Hematopoietic multipotent progenitor cell treated with erythropoietin and hydrocortisone succinate and interleukin-3 and kit ligand, for 8 days (in vitro differentiated cells): Measurements from ENCODE around the gene SUB1.
"Not testable (repeated sequence)": the region's sequence is repeated elsewhere in the genome, so short reads cannot be mapped to it uniquely, and the experiment has no call there.

Experiments used
- DNase-seq: peaks from one replicate; pipeline ENCODE4 v3.0.0-alpha.2; 2015

Gene SUB1

DNA sequence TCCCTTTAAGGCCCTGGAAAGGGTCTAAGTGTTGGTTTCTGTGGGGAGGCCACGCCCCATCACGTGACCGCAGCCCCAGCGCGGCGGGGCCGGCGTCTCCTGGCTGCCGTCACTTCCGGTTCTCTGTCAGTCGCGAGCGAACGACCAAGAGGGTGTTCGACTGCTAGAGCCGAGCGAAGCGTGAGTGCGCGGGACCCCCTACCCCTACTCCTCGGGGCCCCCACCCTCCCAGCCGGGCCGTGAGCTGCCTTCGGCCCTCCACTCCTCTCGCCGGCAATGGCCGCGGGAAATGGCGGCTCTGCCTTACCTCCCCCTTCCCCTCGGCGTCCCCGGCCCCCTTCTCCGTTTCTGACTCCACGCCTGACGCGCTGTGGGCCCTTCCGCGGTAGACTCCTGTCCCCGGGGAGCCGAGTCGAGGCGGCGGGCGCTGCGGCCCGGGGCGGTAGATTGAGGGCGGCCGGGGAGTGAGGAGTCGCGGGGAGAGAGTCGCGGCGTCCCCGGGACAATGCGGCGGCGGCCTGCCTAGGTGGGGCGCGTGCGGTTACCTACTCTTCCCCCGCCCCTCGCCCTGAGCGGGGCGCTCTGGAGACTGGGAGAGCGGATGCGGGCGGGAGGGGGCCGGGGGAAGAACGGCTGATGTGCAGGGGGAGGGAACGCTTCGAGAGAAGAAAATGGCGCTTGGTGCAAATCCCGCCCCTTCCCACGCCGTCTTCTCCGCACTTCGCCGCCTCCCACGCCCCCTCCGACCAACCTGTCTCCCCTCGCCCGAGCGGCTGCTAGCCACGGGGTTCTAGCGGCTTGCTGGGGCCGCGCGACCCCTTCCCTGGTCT, at the start of gene SUB1:
SUB1 (plus strand) TSS at position 112 of the 830 bp plus-strand sequence. CDS start 2,956 bp downstream, outside the sequence.
- DNase-seq, result peak; percentile 95

DNA sequence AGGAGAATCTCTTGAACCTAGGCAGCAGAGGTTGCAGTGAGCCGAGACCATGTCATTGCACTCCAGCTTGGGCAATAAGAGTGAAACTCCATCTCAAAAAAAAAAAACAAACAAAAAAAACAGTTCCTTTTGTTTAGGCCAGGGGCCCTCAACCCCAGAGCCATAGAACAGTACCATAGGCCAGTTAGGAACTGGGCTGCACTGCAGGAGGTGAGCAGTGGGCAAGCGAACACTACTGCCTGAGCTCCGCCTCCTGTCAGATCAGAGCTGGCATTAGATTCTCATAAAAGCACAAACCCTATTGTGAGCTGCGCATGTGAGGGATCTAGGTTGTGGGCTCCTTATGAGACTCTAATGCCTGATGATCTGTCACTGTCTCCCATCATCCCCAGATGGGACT, 49.1 kb upstream of the SUB1 start:
- no peak for DNase-seq

DNA sequence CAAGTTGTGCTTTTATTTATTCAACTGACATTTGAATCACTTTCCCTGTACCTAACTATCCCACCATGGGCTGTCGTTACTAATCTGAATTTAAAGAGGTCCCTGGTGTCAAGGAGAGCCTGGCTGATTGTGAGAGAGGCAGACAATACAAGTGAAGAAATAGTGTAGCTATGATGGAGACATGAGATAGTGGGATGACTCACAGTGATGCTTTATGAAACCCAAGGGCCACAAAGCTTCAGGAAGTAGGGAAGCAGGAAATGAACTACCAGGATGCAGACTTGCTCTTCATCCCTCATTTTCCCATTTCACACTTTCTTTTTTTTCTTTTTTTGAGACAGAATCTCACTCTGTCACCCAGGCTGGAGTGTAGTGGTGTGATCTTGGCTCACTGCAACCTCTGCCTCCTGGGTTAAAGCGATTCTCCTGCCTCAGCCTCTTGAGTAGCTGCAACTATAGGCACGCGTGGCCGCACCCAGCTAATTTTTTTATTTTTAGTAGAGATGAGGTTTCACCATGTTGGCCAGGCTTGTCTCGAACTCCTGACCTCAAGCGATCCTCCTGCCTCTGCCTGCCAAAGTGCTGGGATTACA, 47.8 kb upstream of the SUB1 start:
- DNase-seq, result peak; percentile 30

DNA sequence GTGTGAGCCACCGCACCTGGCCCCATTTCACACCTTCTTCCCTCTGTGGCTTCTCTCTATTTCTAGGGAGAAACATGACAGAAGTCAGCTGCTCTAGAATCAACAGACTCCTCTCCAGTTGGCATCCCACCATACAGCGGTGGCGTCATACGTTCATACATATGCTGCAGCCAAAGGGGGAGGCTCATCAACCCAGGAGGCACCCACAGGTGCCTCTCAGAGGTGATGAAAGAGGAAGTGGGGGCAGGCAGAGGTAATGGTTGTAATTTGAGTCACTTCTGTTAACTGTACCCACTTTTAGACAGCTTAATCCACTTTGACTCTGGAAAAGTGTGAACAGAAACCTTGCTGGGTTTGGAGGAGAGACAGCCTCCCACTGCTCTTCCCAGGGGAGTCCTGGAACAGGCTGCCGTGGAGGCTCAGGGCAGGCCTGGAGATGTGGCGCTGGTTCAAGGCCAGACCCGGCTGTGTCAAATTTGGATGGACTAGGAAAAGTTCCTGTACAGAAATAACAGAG, 47.3 kb upstream of the SUB1 start:
- DNase-seq, result no peak

DNA sequence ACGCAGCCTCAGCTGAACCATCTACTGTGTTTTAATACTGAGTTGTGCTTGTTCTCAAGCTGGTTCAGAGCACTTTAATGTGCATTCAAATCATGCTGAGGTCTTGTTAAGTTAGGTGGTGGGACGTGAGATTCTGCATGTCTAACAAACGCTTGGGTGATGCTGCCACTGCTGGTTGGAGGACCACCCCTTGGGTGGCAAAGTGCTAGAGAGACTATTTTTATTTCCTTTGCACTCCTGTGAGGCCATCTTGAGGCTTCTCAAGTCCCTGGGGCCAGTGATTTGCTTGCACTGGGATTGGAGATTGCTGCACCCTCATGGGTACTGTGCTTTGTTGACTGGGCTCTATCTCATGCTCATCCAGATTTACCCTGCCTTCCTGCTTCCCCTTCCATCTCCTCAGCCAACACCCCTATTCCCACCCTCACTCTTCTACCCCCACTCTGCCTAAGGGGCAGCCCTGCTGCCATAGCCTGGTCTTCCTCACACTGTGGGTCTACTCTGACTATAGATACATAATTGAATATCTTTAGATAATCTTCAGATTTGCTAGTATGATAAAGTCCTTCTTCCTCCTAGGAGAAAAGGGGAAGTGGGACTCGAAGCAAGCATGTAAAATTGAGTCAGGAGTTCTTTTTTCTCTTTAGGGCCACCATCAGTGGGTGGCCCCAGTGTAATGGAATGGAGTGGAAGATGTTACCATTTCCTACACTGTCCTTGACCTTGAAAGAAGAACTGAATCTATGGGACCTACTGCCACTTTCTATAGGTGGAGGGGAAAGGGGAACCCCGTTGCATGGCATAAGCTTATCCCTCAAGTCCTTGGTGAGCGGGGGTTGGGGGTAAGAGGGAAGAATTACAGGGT, 45.1 kb upstream of the SUB1 start:
- no peak for DNase-seq

DNA sequence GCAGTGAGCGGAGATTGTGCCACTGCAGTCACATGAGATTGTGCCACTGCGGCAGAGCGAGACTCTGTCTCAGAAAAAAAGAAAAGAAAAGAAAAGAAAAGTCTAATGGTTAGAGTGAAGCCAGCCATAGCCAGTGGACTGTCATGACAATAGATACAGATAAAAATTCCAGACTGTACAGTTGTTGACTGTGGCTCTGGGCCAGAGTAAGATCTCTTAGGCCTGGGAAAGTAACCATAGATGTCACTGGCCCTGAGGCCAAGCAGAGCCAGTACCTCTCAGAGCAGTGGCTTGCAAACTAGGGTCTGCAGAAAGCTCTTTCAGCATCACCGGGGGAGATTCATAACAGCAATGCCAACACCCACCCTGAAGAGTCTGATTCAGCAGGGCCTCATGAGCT, 44.1 kb upstream of the SUB1 start:
- DNase-seq, result no peak

DNA sequence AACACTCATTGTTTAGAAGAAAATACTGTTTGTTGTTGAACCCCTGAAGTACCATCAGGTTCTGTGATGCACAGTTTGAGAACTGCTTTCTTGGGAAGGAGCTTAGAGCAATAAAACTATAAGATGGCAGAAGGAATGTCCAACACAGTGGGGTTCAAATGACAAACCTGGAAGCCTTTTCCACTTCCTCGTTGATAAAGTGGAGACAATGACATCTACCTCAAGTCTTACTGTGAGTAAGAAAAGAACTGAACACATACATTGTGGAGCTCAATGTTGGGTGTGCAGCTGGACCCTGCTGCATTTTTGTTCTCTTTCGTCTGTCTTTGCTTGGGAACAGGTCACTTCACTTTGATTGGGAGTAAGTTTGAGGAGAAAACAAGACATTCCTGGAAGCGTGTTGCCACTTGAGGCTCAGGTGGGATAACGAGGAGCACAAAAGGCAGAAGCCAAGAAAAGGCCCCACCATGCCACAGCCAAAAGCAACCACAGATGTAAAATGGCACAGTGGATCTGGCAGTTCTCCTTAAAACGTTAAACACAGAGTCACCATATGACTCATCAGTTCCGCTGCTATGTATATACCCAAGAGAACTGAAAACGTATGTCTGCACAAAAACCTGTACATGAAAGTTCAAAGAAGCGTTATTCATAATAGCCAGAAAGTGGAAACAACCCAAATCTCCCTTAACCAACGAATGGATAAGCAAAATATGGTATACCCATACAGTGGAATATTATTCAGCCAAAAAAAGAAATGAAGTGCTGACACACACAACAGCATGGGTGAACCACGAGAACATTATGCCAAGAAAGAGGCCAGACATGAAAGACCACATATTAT, 42.9 kb upstream of the SUB1 start:
- peak; percentile 32 for DNase-seq

DNA sequence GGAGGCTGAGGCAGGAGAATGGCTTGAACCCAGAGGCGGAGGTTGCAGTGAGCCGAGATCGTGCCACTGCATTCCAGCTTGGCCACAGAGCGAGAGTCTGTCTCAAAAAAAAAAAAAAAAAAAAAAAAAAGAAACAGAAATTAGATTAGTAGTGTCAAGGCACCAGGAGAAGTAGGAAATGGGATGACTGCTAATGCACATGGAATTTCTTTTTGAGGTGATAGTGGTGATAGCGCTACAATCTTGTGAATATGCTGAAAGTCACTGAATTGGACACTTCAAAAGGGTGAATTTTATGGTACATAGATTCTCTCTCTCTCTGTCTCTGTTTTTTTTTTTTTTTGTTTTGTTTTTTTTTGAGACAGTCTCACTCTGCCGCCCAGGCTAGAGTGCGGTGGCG, 42.1 kb upstream of the SUB1 start:
- no peak for DNase-seq

DNA sequence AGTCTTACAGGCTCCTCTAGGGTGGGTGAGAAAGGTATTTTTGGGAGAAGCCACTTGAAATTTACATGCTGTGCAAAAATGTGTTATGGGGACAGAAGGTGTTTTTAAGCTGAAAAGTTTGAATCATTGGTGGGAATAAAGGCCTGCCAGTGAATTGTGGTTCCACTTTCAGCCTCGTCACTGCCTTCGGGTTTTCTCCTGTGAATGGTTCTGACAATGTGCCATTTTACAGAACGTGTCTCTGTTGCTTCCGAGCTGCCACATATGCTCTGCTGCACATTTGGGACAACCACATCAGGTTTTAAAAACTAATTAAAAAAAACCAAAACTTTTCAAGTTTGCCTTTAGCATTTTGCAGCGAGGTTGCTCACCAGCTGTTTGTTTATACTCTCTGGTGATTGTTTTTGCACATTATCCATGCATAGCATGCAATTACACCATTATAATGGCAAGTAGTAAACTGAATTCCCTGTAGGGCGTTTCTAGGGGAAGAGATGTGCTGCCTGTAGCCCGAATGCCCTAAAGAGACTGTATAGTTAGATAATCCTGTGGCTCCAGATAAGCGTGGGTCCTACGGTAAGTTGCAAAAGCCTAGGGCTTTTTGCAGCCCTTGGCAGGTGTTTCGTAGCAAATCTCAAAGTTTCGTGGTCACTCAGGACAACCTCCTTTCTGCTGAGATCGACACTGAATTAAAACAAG, 40.1 kb upstream of the SUB1 start:
- DNase-seq, result peak; percentile 50

DNA sequence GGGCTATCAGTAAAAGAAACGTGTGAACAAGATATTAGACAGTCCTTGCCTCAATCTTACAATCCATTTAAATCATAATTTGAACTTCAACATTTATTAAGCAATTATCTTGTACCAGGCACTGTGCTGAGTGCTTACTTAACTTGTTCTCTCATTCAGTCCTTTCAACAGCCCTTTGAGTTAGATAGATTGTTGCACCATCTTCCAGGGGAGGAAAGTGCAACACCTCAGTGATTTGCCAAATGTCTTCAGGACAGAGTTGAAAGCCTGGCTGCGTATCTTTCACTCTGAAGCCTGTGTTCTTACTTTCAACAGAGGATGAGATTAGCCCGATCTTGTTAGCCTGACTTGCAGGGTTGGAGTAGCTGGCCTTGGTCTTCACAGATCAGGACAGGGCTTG, 34.2 kb upstream of the SUB1 start:
- no peak for DNase-seq

DNA sequence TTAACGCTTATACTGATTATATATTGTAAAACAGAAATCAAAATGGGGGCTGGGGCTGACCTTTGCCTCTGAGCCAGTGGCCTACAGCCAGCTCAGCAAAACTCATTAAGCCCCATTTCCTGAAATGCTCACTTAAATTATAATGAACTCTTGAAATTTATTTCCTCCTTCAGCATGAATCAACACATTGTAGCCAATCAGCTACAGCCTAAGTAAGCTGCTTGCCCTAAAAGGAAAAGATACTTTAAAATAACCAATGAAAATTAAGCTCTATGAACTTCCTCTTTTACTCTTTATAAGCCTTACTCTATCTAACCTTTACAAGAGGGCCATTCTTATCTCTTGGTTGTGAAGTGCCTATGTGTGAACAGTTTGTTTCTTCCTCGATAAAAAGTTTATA, 33.5 kb upstream of the SUB1 start:
- DNase-seq, result no peak

DNA sequence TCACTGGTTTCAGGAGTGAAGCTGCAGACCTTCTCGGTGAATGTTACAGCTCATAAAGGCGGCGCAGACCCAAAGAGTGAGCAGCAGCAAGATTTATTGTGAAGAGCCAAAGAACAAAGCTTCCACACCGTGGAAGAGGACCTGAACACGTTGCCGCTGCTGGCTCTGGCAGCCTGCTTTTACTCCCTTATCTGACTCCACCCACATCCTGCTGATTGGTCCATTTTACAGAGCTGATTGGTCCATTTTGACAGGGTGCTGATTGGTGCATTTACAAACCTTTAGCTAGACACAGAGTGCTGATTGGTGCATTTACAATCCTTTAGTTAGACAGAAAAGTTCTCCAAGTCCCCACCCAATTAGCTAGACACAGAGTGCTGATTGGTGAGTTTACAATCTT, 32.9 kb upstream of the SUB1 start:
- DNase-seq, result not testable (repeated sequence)

DNA sequence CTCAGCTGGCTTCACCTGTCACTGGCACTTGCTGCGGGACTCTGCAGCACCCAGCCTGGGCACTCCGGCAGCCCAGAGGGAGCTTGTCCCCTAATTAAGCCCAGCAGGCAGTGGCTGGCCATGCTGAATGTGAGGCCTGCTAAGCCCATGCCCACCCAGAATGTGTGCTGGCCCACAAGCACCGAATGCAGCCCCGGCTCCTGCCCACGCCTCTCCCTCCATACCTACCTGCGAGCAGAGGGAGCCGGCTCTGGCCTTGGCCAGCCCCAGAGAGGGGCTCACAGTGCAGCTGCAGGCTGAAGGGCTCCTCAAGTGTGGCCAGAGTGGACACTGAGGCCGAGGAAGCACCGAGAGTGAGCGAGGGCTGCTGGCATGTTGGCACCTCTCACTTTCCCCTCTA, 32.4 kb upstream of the SUB1 start:
- no peak for DNase-seq

DNA sequence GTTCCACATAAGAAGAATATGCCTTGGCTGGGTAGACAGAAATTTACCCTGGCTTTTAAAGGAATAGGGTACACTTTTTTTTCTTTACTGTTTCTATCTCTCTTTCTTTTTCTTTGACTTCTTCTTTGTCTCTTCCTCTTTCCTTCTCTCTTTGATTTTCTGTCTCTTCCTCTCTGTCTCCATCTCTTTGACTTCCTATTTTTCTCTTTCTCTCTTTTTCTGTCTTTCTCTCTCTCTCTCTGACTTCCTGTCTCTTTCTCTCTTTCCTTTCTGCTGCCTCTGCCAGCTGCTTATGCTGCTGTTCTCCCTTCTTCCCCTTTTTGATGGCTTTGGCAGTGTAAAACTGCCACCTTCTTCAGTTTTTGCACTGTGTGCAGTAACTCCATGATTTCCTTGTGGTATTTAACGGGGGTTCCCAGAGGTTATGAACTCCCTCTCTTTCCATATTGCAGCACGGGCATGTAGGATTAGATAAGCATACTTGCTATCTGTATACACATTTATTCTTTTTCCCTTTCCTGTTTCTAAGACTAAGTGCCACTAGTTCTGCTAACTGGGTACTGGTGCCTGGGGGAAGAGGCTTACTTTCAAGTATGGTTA, 31.1 kb upstream of the SUB1 start:
- DNase-seq, result peak; percentile 38

DNA sequence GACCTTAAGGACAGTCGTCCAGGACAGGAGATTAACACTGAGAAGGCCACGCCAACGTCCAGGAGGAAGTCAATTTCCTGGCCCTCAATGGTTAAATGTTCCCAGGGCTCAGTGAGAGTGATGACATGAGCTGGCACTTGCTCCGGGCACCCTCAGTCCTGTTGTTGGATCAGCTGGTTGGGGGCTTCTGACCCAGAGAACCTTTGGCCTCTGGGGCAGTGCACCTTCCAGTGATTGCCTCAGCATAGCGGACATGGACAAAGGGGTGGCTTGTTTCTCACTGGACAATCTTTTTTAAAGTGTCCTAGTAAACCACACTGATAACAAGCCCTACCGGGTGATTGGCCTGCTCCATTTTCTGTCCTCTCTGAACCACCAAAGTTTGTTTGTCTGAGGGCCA, 28.8 kb upstream of the SUB1 start:
- not testable (repeated sequence) for DNase-seq

DNA sequence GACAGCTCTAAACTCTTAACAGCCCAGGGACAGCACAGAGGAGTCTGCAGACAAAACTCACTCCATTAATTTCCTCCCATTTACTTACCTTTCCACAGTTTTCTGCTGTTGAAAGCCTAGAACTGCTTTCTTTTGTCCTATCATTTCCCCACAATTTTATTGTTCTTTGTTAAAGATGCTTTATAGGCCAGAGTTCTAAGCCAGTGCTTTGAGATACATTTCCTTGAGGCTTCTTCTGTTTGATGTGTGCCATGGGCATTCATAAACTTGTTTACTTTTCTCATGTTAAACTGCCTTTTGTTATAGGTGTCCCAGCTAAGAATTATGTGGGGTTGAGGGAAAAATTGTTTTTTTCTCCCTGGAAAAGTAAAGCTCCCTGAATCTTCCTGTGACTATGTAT, 25.9 kb upstream of the SUB1 start:
- DNase-seq, result no peak

DNA sequence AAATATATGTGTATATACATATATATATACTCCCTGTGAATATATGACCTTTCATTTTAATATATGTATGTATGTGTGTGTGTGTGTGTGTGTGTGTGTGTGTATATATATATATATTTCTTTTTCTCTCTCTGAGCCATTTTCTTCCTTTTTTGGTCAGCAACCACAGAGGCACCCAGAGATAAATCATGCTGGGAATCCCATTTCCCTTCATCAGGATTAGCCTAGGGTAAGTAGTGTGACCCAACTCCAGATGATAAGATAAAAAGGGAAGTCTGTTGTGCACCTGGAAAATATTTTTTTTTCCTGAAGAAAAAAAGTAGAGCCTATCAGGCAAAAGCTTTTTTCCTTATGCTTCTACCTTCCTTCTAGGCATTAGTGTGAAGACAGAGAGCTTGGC, 25.4 kb upstream of the SUB1 start:
- DNase-seq, result no peak

DNA sequence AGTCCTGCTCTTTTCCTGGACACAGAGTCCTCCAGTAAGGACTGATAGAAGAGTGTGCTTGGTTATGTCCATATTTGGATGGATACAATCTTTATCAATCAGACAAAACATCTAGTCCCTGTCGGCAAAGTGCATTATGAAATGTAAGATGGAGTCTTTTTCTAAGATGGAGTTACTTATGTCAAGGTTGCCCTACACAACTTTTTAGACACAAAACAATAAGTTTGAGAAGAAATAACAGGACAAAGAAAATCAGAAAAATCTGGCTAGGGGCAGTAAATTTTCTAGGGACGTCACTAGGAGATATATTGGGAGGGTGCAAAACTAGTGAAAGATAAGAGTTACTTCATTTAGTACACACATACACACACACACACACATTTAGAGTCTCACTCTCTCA, 23.3 kb upstream of the SUB1 start:
- no peak for DNase-seq

DNA sequence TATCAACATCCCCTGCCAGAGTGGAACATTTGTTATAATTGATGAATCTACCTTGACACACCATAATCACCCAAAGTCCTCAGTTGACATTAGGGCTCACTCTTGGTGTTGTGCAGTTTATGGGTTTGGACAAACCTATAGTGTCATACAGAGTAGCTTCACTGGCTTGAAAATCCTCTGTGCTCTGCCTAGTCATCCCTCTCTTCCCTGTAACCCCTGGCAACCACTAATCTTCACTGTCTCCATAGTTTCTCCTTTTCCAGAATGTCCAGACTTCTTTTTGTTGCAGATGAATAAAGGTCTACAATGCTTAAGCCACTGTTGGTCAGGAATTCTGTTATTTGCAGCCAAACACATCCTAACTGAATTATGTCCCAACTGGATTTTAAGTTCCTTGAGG, 22.5 kb upstream of the SUB1 start:
- no peak for DNase-seq

DNA sequence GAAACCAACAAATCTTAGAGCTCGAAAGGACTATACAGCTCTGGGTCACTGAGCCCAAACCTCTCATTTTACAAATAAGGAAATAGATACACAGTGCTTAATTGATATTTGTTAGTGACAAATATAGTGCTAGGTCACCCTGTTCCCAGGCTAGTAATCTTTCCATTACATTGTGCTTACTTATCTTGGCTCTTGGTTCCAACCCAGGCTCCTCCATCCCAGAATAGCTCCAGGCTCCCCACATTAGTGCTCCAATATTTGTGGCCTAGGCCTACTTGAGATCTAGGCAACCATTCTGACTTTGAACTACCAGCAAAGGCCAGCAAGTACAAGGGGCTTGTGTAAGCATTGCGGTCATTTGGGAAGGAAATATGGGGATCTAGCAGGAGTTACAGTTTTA, 21.7 kb upstream of the SUB1 start:
- no peak for DNase-seq

DNA sequence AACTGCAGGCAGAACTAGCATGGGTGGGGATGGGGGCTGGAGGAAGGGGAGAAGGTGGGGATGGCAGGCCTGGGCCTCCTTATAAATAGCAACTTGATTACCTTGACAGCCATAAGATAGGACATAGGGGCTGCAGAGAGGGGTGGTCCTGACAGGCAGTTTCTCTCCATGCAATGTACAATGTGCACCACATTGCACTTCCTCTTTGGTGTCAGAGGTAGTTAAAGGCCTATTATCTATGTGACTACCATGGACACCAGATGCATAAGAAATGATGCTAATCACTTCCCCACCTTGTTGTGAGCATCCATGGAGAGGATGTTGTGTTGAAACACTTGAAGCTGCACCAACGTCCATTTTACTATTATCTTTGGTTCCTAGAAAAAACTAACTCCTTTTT, 20.2 kb upstream of the SUB1 start:
- no peak for DNase-seq
